Coronary artery (tissue), 2 donors: ENCODE results near the gene VEGFD.

ENCODE experiments used
- DNase-seq: peaks from one replicate; pipeline ENCODE4 v3.0.0-alpha.2; 2017; ENCODE audit warnings: low spot score
- H3K27ac ChIP-seq, 2 donors: fragments of 200-600 bp; sonication (generic); one replicate each; pipeline ENCODE4 v1.5.1; 2016 to 2019
- H3K4me3 ChIP-seq: fragments of 200-600 bp; sonication (generic); 2 replicates; pipeline ENCODE4 v1.5.1; 2016; ENCODE audit warnings: mild to moderate bottlenecking, moderate library complexity
- CTCF ChIP-seq: fragments of 200-600 bp; sonication (generic); IDR thresholded peaks from one replicate; pipeline ENCODE4 v1.5.1; 2019; ENCODE audit warnings: antibody characterized with exemption

The VEGFD gene

GRCh38 chrX:15345976-15346375, 38.2 kb downstream of the VEGFD start:
- Histone ChIP-seq H3K4me3 (no peak overlapping the region), H3K27ac (no peak overlapping the region)
- no peak for DNase-seq
- no peak for TF ChIP-seq CTCF

- Histone ChIP-seq H3K27ac (no peak overlapping the region), H3K4me3 (no peak overlapping the region)
- no peak for DNase-seq
- no peak for TF ChIP-seq CTCF
These were observed 40.1 kb downstream of the VEGFD start for GRCh38 chrX:15344106-15344505.

- DNase-seq = no peak
- H3K27ac ChIP-seq = no peak overlapping the region
- TF ChIP-seq CTCF = no peak
These were observed 41.1 kb downstream of the VEGFD start for GRCh38 chrX:15343075-15343476.

GRCh38 chrX:15340867-15341266, 43.3 kb downstream of the VEGFD start:
- no peak for DNase-seq
- TF ChIP-seq CTCF = no peak
- H3K4me3 ChIP-seq = no peak overlapping the region
- no peak overlapping the region for H3K27ac ChIP-seq

More at GRCh38 chrX:15343075-15343476, 41.1 kb downstream of the VEGFD start:
- no peak overlapping the region for H3K4me3 ChIP-seq

GRCh38 chrX:15336023-15336413, 48.2 kb downstream of the VEGFD start:
- Histone ChIP-seq H3K4me3 (peak overlapping the region; percentile 75), H3K27ac (peak overlapping the region; percentile 42 to 47)
- no peak for DNase-seq
- no peak for TF ChIP-seq CTCF

GRCh38 chrX:15335135-15336022, 48.8 kb downstream of the VEGFD start, which contains the start of gene PIGA:
Gene PIGA (minus strand): TSS chrX:15335523. CDS start chrX:15331930, 3,593 bp downstream.
- TF ChIP-seq CTCF = no peak
- Histone ChIP-seq H3K4me3 (peak within 1 kb of the TSS; percentile 75), H3K27ac (peak within 1 kb of the TSS; percentile 64 to 83)
- peak; percentile 97 for DNase-seq

GRCh38 chrX:15334561-15334960, 49.7 kb downstream of the VEGFD start:
- TF ChIP-seq CTCF = no peak
- DNase-seq = no peak
- H3K27ac ChIP-seq = peak overlapping the region; percentile 64 to 83

More at GRCh38 chrX:15334561-15334960, 49.7 kb downstream of the VEGFD start:
- H3K4me3 ChIP-seq = peak overlapping the region; percentile 75
